ENCODE measurements around the gene JAKMIP2.

DNA sequence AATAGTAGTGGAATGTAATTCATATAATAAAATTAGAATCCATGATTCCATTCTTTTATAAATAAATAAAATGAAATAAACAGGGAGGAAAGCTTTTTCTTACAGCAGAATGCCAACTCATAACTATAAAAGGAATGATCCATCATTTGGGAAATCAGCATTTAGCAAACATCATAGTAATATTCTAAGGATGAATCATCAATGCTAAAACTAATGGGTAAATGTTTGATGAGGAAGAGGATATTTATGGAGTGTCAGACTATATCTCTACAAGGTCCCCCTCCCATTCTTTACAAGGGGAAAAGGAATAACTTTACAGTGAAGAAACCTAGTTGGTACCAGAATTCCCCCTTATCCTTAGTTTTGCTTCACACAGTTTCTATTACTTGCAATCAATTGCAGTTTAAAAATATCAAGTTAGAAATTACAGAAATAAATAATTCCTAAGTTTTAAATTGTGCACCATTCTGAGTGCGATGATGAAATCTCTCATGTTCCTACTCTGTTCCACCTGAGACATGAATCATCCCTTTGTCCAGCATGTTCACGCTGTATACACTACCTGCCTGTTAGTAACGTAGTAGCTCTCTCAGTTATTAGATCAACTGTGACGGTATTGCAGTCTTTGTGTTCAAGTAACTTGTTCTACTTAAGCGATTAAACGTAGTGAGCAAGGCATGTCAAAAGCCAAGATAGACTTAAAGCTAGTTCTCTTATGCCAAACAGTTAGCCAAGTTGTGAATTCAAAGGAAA is 14.2 kb upstream of the JAKMIP2 start:
- TF ChIP-seq, protein P1, sequence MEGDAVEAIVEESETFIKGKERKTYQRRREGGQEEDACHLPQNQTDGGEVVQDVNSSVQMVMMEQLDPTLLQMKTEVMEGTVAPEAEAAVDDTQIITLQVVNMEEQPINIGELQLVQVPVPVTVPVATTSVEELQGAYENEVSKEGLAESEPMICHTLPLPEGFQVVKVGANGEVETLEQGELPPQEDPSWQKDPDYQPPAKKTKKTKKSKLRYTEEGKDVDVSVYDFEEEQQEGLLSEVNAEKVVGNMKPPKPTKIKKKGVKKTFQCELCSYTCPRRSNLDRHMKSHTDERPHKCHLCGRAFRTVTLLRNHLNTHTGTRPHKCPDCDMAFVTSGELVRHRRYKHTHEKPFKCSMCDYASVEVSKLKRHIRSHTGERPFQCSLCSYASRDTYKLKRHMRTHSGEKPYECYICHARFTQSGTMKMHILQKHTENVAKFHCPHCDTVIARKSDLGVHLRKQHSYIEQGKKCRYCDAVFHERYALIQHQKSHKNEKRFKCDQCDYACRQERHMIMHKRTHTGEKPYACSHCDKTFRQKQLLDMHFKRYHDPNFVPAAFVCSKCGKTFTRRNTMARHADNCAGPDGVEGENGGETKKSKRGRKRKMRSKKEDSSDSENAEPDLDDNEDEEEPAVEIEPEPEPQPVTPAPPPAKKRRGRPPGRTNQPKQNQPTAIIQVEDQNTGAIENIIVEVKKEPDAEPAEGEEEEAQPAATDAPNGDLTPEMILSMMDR (IDR thresholded peaks at IDR 0.05; ENCODE audit: insufficient read depth, low read length, poor library complexity, severe bottlenecking), result no peak
- TF ChIP-seq EZH2phosphoT487 (conservative IDR thresholded peaks at IDR 0.05; ENCODE audit: low read length), result no peak

Measured in SU-DHL-6 (cell line).